ENCODE measurements around the gene TMEM270.

Gene TMEM270

GRCh38 chr7:73888959-73889358 is 28.0 kb downstream of the TMEM270 start:
- no peak overlapping the region for H3K9ac ChIP-seq (ENCODE audit: low read length)
- no peaks in the 10 kb centered on the region for H3K9me3 ChIP-seq (ENCODE audit: control insufficient read depth, low read length)
- no peak overlapping the region for H2BK120ac ChIP-seq (ENCODE audit: low read depth, low read length)
- H3K4me1 ChIP-seq (ENCODE audit: control insufficient read depth, insufficient read depth, low read depth, low read length) = peaks cover 31% of the 10 kb centered on the region
- H3K79me1 ChIP-seq (replicated peaks; ENCODE audit: low read length, poor library complexity, severe bottlenecking) = no peaks in the 10 kb centered on the region
- H2AK5ac ChIP-seq (ENCODE audit: low read length, severe bottlenecking) = no peak overlapping the region
- H4K8ac ChIP-seq (ENCODE audit: low read length) = no peak overlapping the region
- DNase-seq = no peak
- H3K4me2 ChIP-seq (ENCODE audit: low read length, poor library complexity, severe bottlenecking) = no peak overlapping the region
- no peak overlapping the region for H2BK15ac ChIP-seq (ENCODE audit: low read depth, poor library complexity, severe bottlenecking)
- no peak overlapping the region for H4K91ac ChIP-seq (ENCODE audit: low read length)
- H2BK12ac ChIP-seq (ENCODE audit: low read length in 2 of 2) = no peak overlapping the region
- no peak overlapping the region for H3K4ac ChIP-seq (ENCODE audit: low read depth in 1 of 2, low read length in 2 of 2)
- no peaks in the 10 kb centered on the region for H3K36me3 ChIP-seq (ENCODE audit: control insufficient read depth in 1 of 2, insufficient read depth in 2 of 2, low read depth in 1 of 2, low read length in 2 of 2)
- H3K4me3 ChIP-seq (ENCODE audit: insufficient read depth in 1 of 2, low read depth in 1 of 2, low read length in 2 of 2) = no peak overlapping the region
- 89% methylated on average over 5 of the region's 6 CpGs for WGBS
- H3K18ac ChIP-seq (ENCODE audit: low read depth in 1 of 2, low read length in 2 of 2) = no peak overlapping the region
- H3K23ac ChIP-seq (ENCODE audit: low read length in 2 of 2) = no peak overlapping the region
- H2AFZ ChIP-seq (ENCODE audit: low read depth, low read length) = no peak overlapping the region
- no peak overlapping the region for H2BK5ac ChIP-seq (ENCODE audit: low read depth, low read length, poor library complexity, severe bottlenecking)
- no peak overlapping the region for H3K27ac ChIP-seq (ENCODE audit: low read length, poor library complexity, severe bottlenecking)
- peaks cover 0 to 14% of the 10 kb centered on the region in 2 experiments for H3K27me3 ChIP-seq (ENCODE audit: control insufficient read depth in 1 of 2, insufficient read depth in 1 of 2, low read length in 2 of 2)
- no peak overlapping the region for H3K14ac ChIP-seq (ENCODE audit: low read length in 2 of 2)

- H3K9me3 ChIP-seq (ENCODE audit: control insufficient read depth, low read length) = no peaks in the 10 kb centered on the region
- H3K4ac ChIP-seq (ENCODE audit: low read depth in 1 of 2, low read length in 2 of 2) = no peak overlapping the region
- H3K4me1 ChIP-seq (ENCODE audit: control insufficient read depth, insufficient read depth, low read depth, low read length) = peaks cover 44% of the 10 kb centered on the region
- H3K27me3 ChIP-seq (ENCODE audit: control insufficient read depth in 1 of 2, insufficient read depth in 1 of 2, low read length in 2 of 2) = peaks cover 0 to 14% of the 10 kb centered on the region in 2 experiments
- no peak overlapping the region for H3K4me3 ChIP-seq (ENCODE audit: insufficient read depth in 1 of 2, low read depth in 1 of 2, low read length in 2 of 2)
- H3K18ac ChIP-seq (ENCODE audit: low read depth in 1 of 2, low read length in 2 of 2) = no peak overlapping the region
- H4K91ac ChIP-seq (ENCODE audit: low read length) = no peak overlapping the region
- H3K14ac ChIP-seq (ENCODE audit: low read length in 2 of 2) = no peak overlapping the region
- H2BK120ac ChIP-seq (ENCODE audit: low read depth, low read length) = no peak overlapping the region
- no peak overlapping the region for H2BK15ac ChIP-seq (ENCODE audit: low read depth, poor library complexity, severe bottlenecking)
- 93% methylated on average over 14 of the region's 16 CpGs for WGBS
- H2AFZ ChIP-seq (ENCODE audit: low read depth, low read length) = no peak overlapping the region
- no peak overlapping the region for H2BK5ac ChIP-seq (ENCODE audit: low read depth, low read length, poor library complexity, severe bottlenecking)
- H4K8ac ChIP-seq (ENCODE audit: low read length) = no peak overlapping the region
- H3K79me1 ChIP-seq (replicated peaks; ENCODE audit: low read length, poor library complexity, severe bottlenecking) = no peaks in the 10 kb centered on the region
- H3K23ac ChIP-seq (ENCODE audit: low read length in 2 of 2) = no peak overlapping the region
- H3K27ac ChIP-seq (ENCODE audit: low read length, poor library complexity, severe bottlenecking) = no peak overlapping the region
- no peak overlapping the region for H2BK12ac ChIP-seq (ENCODE audit: low read length in 2 of 2)
- no peak overlapping the region for H3K9ac ChIP-seq (ENCODE audit: low read length)
- H2AK5ac ChIP-seq (ENCODE audit: low read length, severe bottlenecking) = no peak overlapping the region
- DNase-seq = no peak
- H3K36me3 ChIP-seq (ENCODE audit: control insufficient read depth in 1 of 2, insufficient read depth in 2 of 2, low read depth in 1 of 2, low read length in 2 of 2) = no peaks in the 10 kb centered on the region
- no peak overlapping the region for H3K4me2 ChIP-seq (ENCODE audit: low read length, poor library complexity, severe bottlenecking)
These were observed 29.7 kb downstream of the TMEM270 start for GRCh38 chr7:73890555-73891147.

GRCh38 chr7:73891178-73891885 is 30.4 kb downstream of the TMEM270 start:
- H3K27ac ChIP-seq (ENCODE audit: low read length, poor library complexity, severe bottlenecking) = no peak overlapping the region
- H3K27me3 ChIP-seq (ENCODE audit: control insufficient read depth in 1 of 2, insufficient read depth in 1 of 2, low read length in 2 of 2) = peaks cover 0 to 14% of the 10 kb centered on the region in 2 experiments
- H2AK5ac ChIP-seq (ENCODE audit: low read length, severe bottlenecking) = no peak overlapping the region
- no peaks in the 10 kb centered on the region for H3K36me3 ChIP-seq (ENCODE audit: control insufficient read depth in 1 of 2, insufficient read depth in 2 of 2, low read depth in 1 of 2, low read length in 2 of 2)
- H3K4me1 ChIP-seq (ENCODE audit: control insufficient read depth, insufficient read depth, low read depth, low read length) = peaks cover 41% of the 10 kb centered on the region
- no peak overlapping the region for H2BK15ac ChIP-seq (ENCODE audit: low read depth, poor library complexity, severe bottlenecking)
- no peak overlapping the region for H2BK12ac ChIP-seq (ENCODE audit: low read length in 2 of 2)
- no peaks in the 10 kb centered on the region for H3K9me3 ChIP-seq (ENCODE audit: control insufficient read depth, low read length)
- no peak overlapping the region for H3K9ac ChIP-seq (ENCODE audit: low read length)
- 62% methylated on average over 16 of the region's 16 CpGs for WGBS
- no peak overlapping the region for H2BK120ac ChIP-seq (ENCODE audit: low read depth, low read length)
- no peak overlapping the region for H3K18ac ChIP-seq (ENCODE audit: low read depth in 1 of 2, low read length in 2 of 2)
- H3K14ac ChIP-seq (ENCODE audit: low read length in 2 of 2) = no peak overlapping the region
- H2BK5ac ChIP-seq (ENCODE audit: low read depth, low read length, poor library complexity, severe bottlenecking) = no peak overlapping the region
- no peak overlapping the region for H3K4me2 ChIP-seq (ENCODE audit: low read length, poor library complexity, severe bottlenecking)
- peak overlapping the region; percentile 7 for H2AFZ ChIP-seq (ENCODE audit: low read depth, low read length)
- no peak overlapping the region for H4K91ac ChIP-seq (ENCODE audit: low read length)
- H3K4ac ChIP-seq (ENCODE audit: low read depth in 1 of 2, low read length in 2 of 2) = no peak overlapping the region
- DNase-seq = no peak
- no peak overlapping the region for H3K23ac ChIP-seq (ENCODE audit: low read length in 2 of 2)
- no peak overlapping the region for H3K4me3 ChIP-seq (ENCODE audit: insufficient read depth in 1 of 2, low read depth in 1 of 2, low read length in 2 of 2)
- H4K8ac ChIP-seq (ENCODE audit: low read length) = peak overlapping the region; percentile 22
- no peaks in the 10 kb centered on the region for H3K79me1 ChIP-seq (replicated peaks; ENCODE audit: low read length, poor library complexity, severe bottlenecking)

- Histone ChIP-seq H2AK5ac (ENCODE audit: low read length, severe bottlenecking) (no peak overlapping the region), H4K91ac (ENCODE audit: low read length) (no peak overlapping the region), H3K9ac (ENCODE audit: low read length) (no peak overlapping the region), H3K4ac (ENCODE audit: low read depth in 1 of 2, low read length in 2 of 2) (no peak overlapping the region), H2BK120ac (ENCODE audit: low read depth, low read length) (no peak overlapping the region), H3K36me3 (ENCODE audit: control insufficient read depth in 1 of 2, insufficient read depth in 2 of 2, low read depth in 1 of 2, low read length in 2 of 2) (no peaks in the 10 kb centered on the region), H3K79me1 (replicated peaks; ENCODE audit: low read length, poor library complexity, severe bottlenecking) (no peaks in the 10 kb centered on the region), H3K9me3 (ENCODE audit: control insufficient read depth, low read length) (no peaks in the 10 kb centered on the region), H3K4me2 (ENCODE audit: low read length, poor library complexity, severe bottlenecking) (no peak overlapping the region), H2AFZ (ENCODE audit: low read depth, low read length) (no peak overlapping the region), H3K14ac (ENCODE audit: low read length in 2 of 2) (peak overlapping the region in 1 of 2 experiments; percentile 7), H3K27me3 (ENCODE audit: control insufficient read depth in 1 of 2, insufficient read depth in 1 of 2, low read length in 2 of 2) (peaks cover 0 to 9% of the 10 kb centered on the region in 2 experiments), H3K4me1 (ENCODE audit: control insufficient read depth, insufficient read depth, low read depth, low read length) (peaks cover 32% of the 10 kb centered on the region), H2BK5ac (ENCODE audit: low read depth, low read length, poor library complexity, severe bottlenecking) (no peak overlapping the region), H2BK15ac (ENCODE audit: low read depth, poor library complexity, severe bottlenecking) (no peak overlapping the region), H2BK12ac (ENCODE audit: low read length in 2 of 2) (no peak overlapping the region), H3K23ac (ENCODE audit: low read length in 2 of 2) (no peak overlapping the region), H3K27ac (ENCODE audit: low read length, poor library complexity, severe bottlenecking) (no peak overlapping the region), H3K4me3 (ENCODE audit: insufficient read depth in 1 of 2, low read depth in 1 of 2, low read length in 2 of 2) (no peak overlapping the region), H3K18ac (ENCODE audit: low read depth in 1 of 2, low read length in 2 of 2) (no peak overlapping the region), H4K8ac (ENCODE audit: low read length) (no peak overlapping the region)
- 77% methylated on average over 10 of the region's 11 CpGs for WGBS
- DNase-seq = no peak
These were observed 31.3 kb downstream of the TMEM270 start for GRCh38 chr7:73892003-73892999.

All from mesenchymal stem cell (in vitro differentiated cells and primary cell).